ENCODE measurements around the gene FBXW8.

The FBXW8 gene

GRCh38 chr12:116982791-116983411 is 72.2 kb downstream of the FBXW8 start:
- no peaks in the 10 kb centered on the region for H3K9me3 ChIP-seq (replicated peaks in 1 of 2; ENCODE audit: control insufficient read depth in 2 of 2, insufficient read depth in 1 of 2, low read depth in 1 of 2, low read length in 2 of 2)
- no peak overlapping the region for H2AK5ac ChIP-seq (ENCODE audit: low read depth, low read length)
- no peak overlapping the region for H3K4ac ChIP-seq (ENCODE audit: low read length)
- H2BK15ac ChIP-seq (ENCODE audit: low read length), result no peak overlapping the region
- H4K8ac ChIP-seq (ENCODE audit: low read depth, low read length), result no peak overlapping the region
- peaks cover 5 to 25% of the 10 kb centered on the region in 2 donors for H3K36me3 ChIP-seq (replicated peaks in 1 of 2; ENCODE audit: control insufficient read depth in 2 of 2, insufficient read depth in 2 of 2, low read length in 2 of 2)
- no peak overlapping the region for H2BK5ac ChIP-seq (ENCODE audit: low read length)
- H3K14ac ChIP-seq (ENCODE audit: low read length), result no peak overlapping the region
- H3K27me3 ChIP-seq (ENCODE audit: control insufficient read depth in 3 of 3, insufficient read depth in 3 of 3, low read depth in 1 of 3, low read length in 3 of 3), result no peaks in the 10 kb centered on the region
- H3K4me3 ChIP-seq (ENCODE audit: low read length in 2 of 2), result no peak overlapping the region
- no peak overlapping the region for H3K18ac ChIP-seq (ENCODE audit: low read length)
- WGBS, 2 donors (ENCODE audit: extremely low coverage in 2 of 2, insufficient read length in 2 of 2, insufficient replicate concordance in 1 of 2), result no CpG with 5 or more reads among the region's 10 CpGs
- H2BK12ac ChIP-seq (ENCODE audit: low read length), result no peak overlapping the region
- no peak overlapping the region for H3K23ac ChIP-seq (ENCODE audit: low read depth, low read length, poor library complexity)
- no peak overlapping the region for H3K27ac ChIP-seq (replicated peaks; ENCODE audit: low read length)
- no peak overlapping the region for H3K9ac ChIP-seq (ENCODE audit: low read depth, low read length, poor library complexity)
- DNase-seq (ENCODE audit: low spot score), result no peak
- no peak overlapping the region for H4K91ac ChIP-seq (ENCODE audit: low read depth, low read length, poor library complexity)
- no peak overlapping the region for H2BK120ac ChIP-seq (ENCODE audit: low read depth, low read length)
- no peaks in the 10 kb centered on the region for H3K79me1 ChIP-seq (ENCODE audit: low read depth, low read length)
- peaks cover 0 to 5% of the 10 kb centered on the region in 2 donors for H3K4me1 ChIP-seq (ENCODE audit: control insufficient read depth in 2 of 2, insufficient read depth in 1 of 2, low read depth in 1 of 2, low read length in 2 of 2)
- no peak overlapping the region for H3K4me2 ChIP-seq (ENCODE audit: insufficient read depth, low read length, poor library complexity, severe bottlenecking)
- no peak overlapping the region for H2AFZ ChIP-seq (ENCODE audit: low read length)

GRCh38 chr12:116984098-116984497 is 73.3 kb downstream of the FBXW8 start:
- no peak overlapping the region for H3K4me3 ChIP-seq (ENCODE audit: low read length in 2 of 2)
- no peak overlapping the region for H3K18ac ChIP-seq (ENCODE audit: low read length)
- H3K27me3 ChIP-seq (ENCODE audit: control insufficient read depth in 3 of 3, insufficient read depth in 3 of 3, low read depth in 1 of 3, low read length in 3 of 3), result no peaks in the 10 kb centered on the region
- H3K23ac ChIP-seq (ENCODE audit: low read depth, low read length, poor library complexity), result no peak overlapping the region
- H3K9ac ChIP-seq (ENCODE audit: low read depth, low read length, poor library complexity), result no peak overlapping the region
- no peak overlapping the region for H3K4me2 ChIP-seq (ENCODE audit: insufficient read depth, low read length, poor library complexity, severe bottlenecking)
- no peak overlapping the region for H2BK5ac ChIP-seq (ENCODE audit: low read length)
- H3K36me3 ChIP-seq (replicated peaks in 1 of 2; ENCODE audit: control insufficient read depth in 2 of 2, insufficient read depth in 2 of 2, low read length in 2 of 2), result peaks cover 6 to 37% of the 10 kb centered on the region in 2 donors
- H4K91ac ChIP-seq (ENCODE audit: low read depth, low read length, poor library complexity), result no peak overlapping the region
- H2BK15ac ChIP-seq (ENCODE audit: low read length), result no peak overlapping the region
- no peaks in the 10 kb centered on the region for H3K79me1 ChIP-seq (ENCODE audit: low read depth, low read length)
- no peaks in the 10 kb centered on the region for H3K9me3 ChIP-seq (replicated peaks in 1 of 2; ENCODE audit: control insufficient read depth in 2 of 2, insufficient read depth in 1 of 2, low read depth in 1 of 2, low read length in 2 of 2)
- peaks cover 0 to 2% of the 10 kb centered on the region in 2 donors for H3K4me1 ChIP-seq (ENCODE audit: control insufficient read depth in 2 of 2, insufficient read depth in 1 of 2, low read depth in 1 of 2, low read length in 2 of 2)
- H4K8ac ChIP-seq (ENCODE audit: low read depth, low read length), result no peak overlapping the region
- no peak overlapping the region for H3K27ac ChIP-seq (replicated peaks; ENCODE audit: low read length)
- DNase-seq (ENCODE audit: low spot score), result no peak
- no peak overlapping the region for H3K4ac ChIP-seq (ENCODE audit: low read length)
- H2AK5ac ChIP-seq (ENCODE audit: low read depth, low read length), result no peak overlapping the region
- 0% methylated on average over 1 of the region's 5 CpGs; no CpG with 5 or more reads in 1 of the 2 donors for WGBS, 2 donors (ENCODE audit: extremely low coverage in 2 of 2, insufficient read length in 2 of 2, insufficient replicate concordance in 1 of 2)
- H2BK120ac ChIP-seq (ENCODE audit: low read depth, low read length), result no peak overlapping the region
- no peak overlapping the region for H2BK12ac ChIP-seq (ENCODE audit: low read length)
- H3K14ac ChIP-seq (ENCODE audit: low read length), result no peak overlapping the region
- H2AFZ ChIP-seq (ENCODE audit: low read length), result no peak overlapping the region

DNA sequence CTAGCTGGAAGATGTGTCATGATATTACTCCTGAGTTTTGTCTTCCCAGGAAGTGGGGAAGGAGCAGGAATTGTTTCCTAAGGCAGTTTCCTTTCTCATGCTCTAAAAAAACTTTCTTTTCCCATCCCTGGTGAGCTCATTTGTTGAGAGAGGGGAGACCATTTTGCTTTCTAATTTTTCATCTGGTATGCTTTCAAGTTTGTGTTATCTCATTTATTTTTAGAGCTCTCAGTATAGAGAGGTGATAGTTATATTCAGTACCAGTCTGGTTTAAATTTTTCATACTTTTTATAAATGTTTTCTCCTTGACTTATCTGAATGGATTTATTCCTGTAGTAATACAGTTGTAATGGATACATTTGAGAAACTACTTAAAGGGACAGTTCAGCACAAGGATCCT is 79.6 kb downstream of the FBXW8 start:
- Histone ChIP-seq H2AK5ac (ENCODE audit: low read depth, low read length) (no peak overlapping the region), H4K91ac (ENCODE audit: low read depth, low read length, poor library complexity) (no peak overlapping the region), H3K4ac (ENCODE audit: low read length) (no peak overlapping the region), H3K27ac (replicated peaks; ENCODE audit: low read length) (no peak overlapping the region), H3K9me3 (replicated peaks in 1 of 2; ENCODE audit: control insufficient read depth in 2 of 2, insufficient read depth in 1 of 2, low read depth in 1 of 2, low read length in 2 of 2) (no peaks in the 10 kb centered on the region), H3K36me3 (replicated peaks in 1 of 2; ENCODE audit: control insufficient read depth in 2 of 2, insufficient read depth in 2 of 2, low read length in 2 of 2) (peaks cover 13 to 79% of the 10 kb centered on the region in 2 donors), H2BK120ac (ENCODE audit: low read depth, low read length) (no peak overlapping the region), H4K8ac (ENCODE audit: low read depth, low read length) (no peak overlapping the region), H3K4me3 (ENCODE audit: low read length in 2 of 2) (no peak overlapping the region), H3K27me3 (ENCODE audit: control insufficient read depth in 3 of 3, insufficient read depth in 3 of 3, low read depth in 1 of 3, low read length in 3 of 3) (no peaks in the 10 kb centered on the region), H2BK15ac (ENCODE audit: low read length) (no peak overlapping the region), H2BK12ac (ENCODE audit: low read length) (no peak overlapping the region), H3K14ac (ENCODE audit: low read length) (no peak overlapping the region), H3K4me1 (ENCODE audit: control insufficient read depth in 2 of 2, insufficient read depth in 1 of 2, low read depth in 1 of 2, low read length in 2 of 2) (no peaks in the 10 kb centered on the region), H2BK5ac (ENCODE audit: low read length) (no peak overlapping the region), H3K9ac (ENCODE audit: low read depth, low read length, poor library complexity) (no peak overlapping the region), H2AFZ (ENCODE audit: low read length) (no peak overlapping the region), H3K79me1 (ENCODE audit: low read depth, low read length) (no peaks in the 10 kb centered on the region), H3K4me2 (ENCODE audit: insufficient read depth, low read length, poor library complexity, severe bottlenecking) (no peak overlapping the region), H3K23ac (ENCODE audit: low read depth, low read length, poor library complexity) (no peak overlapping the region), H3K18ac (ENCODE audit: low read length) (no peak overlapping the region)
- DNase-seq (ENCODE audit: low spot score), result no peak

- H4K91ac ChIP-seq (ENCODE audit: low read depth, low read length, poor library complexity), result no peak overlapping the region
- H2BK120ac ChIP-seq (ENCODE audit: low read depth, low read length), result no peak overlapping the region
- no peak overlapping the region for H3K9ac ChIP-seq (ENCODE audit: low read depth, low read length, poor library complexity)
- H3K79me1 ChIP-seq (ENCODE audit: low read depth, low read length), result no peaks in the 10 kb centered on the region
- no peaks in the 10 kb centered on the region for H3K4me1 ChIP-seq (ENCODE audit: control insufficient read depth in 2 of 2, insufficient read depth in 1 of 2, low read depth in 1 of 2, low read length in 2 of 2)
- H2AFZ ChIP-seq (ENCODE audit: low read length), result no peak overlapping the region
- H2BK15ac ChIP-seq (ENCODE audit: low read length), result no peak overlapping the region
- no peaks in the 10 kb centered on the region for H3K27me3 ChIP-seq (ENCODE audit: control insufficient read depth in 3 of 3, insufficient read depth in 3 of 3, low read depth in 1 of 3, low read length in 3 of 3)
- no peak overlapping the region for H3K27ac ChIP-seq (replicated peaks; ENCODE audit: low read length)
- H2BK12ac ChIP-seq (ENCODE audit: low read length), result no peak overlapping the region
- no peak for DNase-seq (ENCODE audit: low spot score)
- H2AK5ac ChIP-seq (ENCODE audit: low read depth, low read length), result no peak overlapping the region
- no peak overlapping the region for H4K8ac ChIP-seq (ENCODE audit: low read depth, low read length)
- H3K4me3 ChIP-seq (ENCODE audit: low read length in 2 of 2), result no peak overlapping the region
- WGBS, 2 donors (ENCODE audit: extremely low coverage in 2 of 2, insufficient read length in 2 of 2, insufficient replicate concordance in 1 of 2), result no CpG with 5 or more reads among the region's 7 CpGs
- H3K9me3 ChIP-seq (replicated peaks in 1 of 2; ENCODE audit: control insufficient read depth in 2 of 2, insufficient read depth in 1 of 2, low read depth in 1 of 2, low read length in 2 of 2), result no peaks in the 10 kb centered on the region
- no peak overlapping the region for H3K4me2 ChIP-seq (ENCODE audit: insufficient read depth, low read length, poor library complexity, severe bottlenecking)
- H3K4ac ChIP-seq (ENCODE audit: low read length), result no peak overlapping the region
- no peak overlapping the region for H3K18ac ChIP-seq (ENCODE audit: low read length)
- H2BK5ac ChIP-seq (ENCODE audit: low read length), result no peak overlapping the region
- H3K23ac ChIP-seq (ENCODE audit: low read depth, low read length, poor library complexity), result no peak overlapping the region
- H3K36me3 ChIP-seq (replicated peaks in 1 of 2; ENCODE audit: control insufficient read depth in 2 of 2, insufficient read depth in 2 of 2, low read length in 2 of 2), result peaks cover 15 to 77% of the 10 kb centered on the region in 2 donors
- H3K14ac ChIP-seq (ENCODE audit: low read length), result no peak overlapping the region
These were observed 80.5 kb downstream of the FBXW8 start for GRCh38 chr12:116990971-116991966.

Measured in neuronal stem cell (in vitro differentiated cells).